ENCODE measurements around the gene CENPA.

CENPA gene

GRCh38 chr2:26752656-26753055 is 33.2 kb upstream of the CENPA start:
- TF ChIP-seq, protein P1, sequence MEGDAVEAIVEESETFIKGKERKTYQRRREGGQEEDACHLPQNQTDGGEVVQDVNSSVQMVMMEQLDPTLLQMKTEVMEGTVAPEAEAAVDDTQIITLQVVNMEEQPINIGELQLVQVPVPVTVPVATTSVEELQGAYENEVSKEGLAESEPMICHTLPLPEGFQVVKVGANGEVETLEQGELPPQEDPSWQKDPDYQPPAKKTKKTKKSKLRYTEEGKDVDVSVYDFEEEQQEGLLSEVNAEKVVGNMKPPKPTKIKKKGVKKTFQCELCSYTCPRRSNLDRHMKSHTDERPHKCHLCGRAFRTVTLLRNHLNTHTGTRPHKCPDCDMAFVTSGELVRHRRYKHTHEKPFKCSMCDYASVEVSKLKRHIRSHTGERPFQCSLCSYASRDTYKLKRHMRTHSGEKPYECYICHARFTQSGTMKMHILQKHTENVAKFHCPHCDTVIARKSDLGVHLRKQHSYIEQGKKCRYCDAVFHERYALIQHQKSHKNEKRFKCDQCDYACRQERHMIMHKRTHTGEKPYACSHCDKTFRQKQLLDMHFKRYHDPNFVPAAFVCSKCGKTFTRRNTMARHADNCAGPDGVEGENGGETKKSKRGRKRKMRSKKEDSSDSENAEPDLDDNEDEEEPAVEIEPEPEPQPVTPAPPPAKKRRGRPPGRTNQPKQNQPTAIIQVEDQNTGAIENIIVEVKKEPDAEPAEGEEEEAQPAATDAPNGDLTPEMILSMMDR (IDR thresholded peaks at IDR 0.05; ENCODE audit: low read depth, low read length, missing control alignments) = no peak
- in situ Hi-C loops (cut with HindIII; ENCODE audit: low sequenced_read_pairs) = no loop called here
- no peak for DNase-seq (ENCODE audit: low read depth)
- H3K4me3 ChIP-seq (ENCODE audit: low read depth, low read length) = no peak overlapping the region

- no peak for DNase-seq (ENCODE audit: low read depth)
Measured at GRCh38 chr2:26754539-26754938, 31.3 kb upstream of the CENPA start.

DNA sequence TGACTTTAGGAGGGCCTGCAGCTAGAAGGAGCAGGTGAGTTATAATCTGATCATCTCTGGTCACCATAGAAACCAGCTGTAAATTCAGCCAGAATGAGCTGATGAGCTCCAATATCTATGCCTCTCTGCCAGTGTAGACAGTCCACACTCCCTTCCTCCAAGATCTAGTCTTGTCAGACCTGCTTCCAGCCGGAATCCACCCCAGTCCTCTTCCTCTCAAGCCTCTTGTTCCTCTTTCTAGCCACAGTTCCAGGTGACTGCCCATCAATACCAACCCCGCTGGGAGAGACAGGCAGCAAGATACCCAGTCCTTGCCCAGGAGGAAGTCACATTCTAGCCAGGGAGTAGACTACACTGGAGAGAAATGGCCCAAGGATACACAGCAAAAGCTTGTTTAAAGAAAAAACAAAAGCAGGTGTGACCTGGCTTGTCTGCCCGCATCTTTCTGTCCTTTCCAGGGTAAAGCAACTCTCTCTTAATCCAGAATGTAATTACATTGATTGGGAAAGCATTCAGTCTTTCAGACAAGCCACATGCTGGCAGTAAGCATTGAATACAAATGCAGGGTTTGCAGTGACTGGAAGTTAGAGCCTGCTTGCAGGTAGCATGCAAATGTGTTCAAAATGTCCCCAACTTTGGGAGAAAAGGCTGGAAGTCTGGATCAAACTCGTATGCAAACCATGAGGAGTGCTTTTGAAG is 30.7 kb upstream of the CENPA start:
- no peak for DNase-seq (ENCODE audit: low read depth)
- in situ Hi-C loops (cut with HindIII; ENCODE audit: low sequenced_read_pairs) = no loop called here
- TF ChIP-seq, protein P1 (IDR thresholded peaks at IDR 0.05; ENCODE audit: low read depth, low read length, missing control alignments) = no peak

More at GRCh38 chr2:26754539-26754938, 31.3 kb upstream of the CENPA start:
- TF ChIP-seq, protein P1 (IDR thresholded peaks at IDR 0.05; ENCODE audit: low read depth, low read length, missing control alignments) = no peak
- no peak overlapping the region for H3K4me3 ChIP-seq (ENCODE audit: low read depth, low read length)
- in situ Hi-C loops (cut with HindIII; ENCODE audit: low sequenced_read_pairs) = no loop called here

GRCh38 chr2:26756337-26756736 is 29.5 kb upstream of the CENPA start:
- in situ Hi-C loops (cut with HindIII; ENCODE audit: low sequenced_read_pairs) = no loop called here
- H3K4me3 ChIP-seq (ENCODE audit: low read depth, low read length) = no peak overlapping the region
- TF ChIP-seq, protein P1 (IDR thresholded peaks at IDR 0.05; ENCODE audit: low read depth, low read length, missing control alignments) = no peak
- no peak for DNase-seq (ENCODE audit: low read depth)

More for the DNA sequence above, 30.7 kb upstream of the CENPA start:
- no peak overlapping the region for H3K4me3 ChIP-seq (ENCODE audit: low read depth, low read length)

GRCh38 chr2:26757873-26758789 is 27.7 kb upstream of the CENPA start:
- H3K4me3 ChIP-seq (ENCODE audit: low read depth, low read length) = no peak overlapping the region
- TF ChIP-seq, protein P1 (IDR thresholded peaks at IDR 0.05; ENCODE audit: low read depth, low read length, missing control alignments) = no peak
- in situ Hi-C loops (cut with HindIII; ENCODE audit: low sequenced_read_pairs) = no loop called here
- peak; percentile 99 for DNase-seq (ENCODE audit: low read depth)

- TF ChIP-seq, protein P1 (IDR thresholded peaks at IDR 0.05; ENCODE audit: low read depth, low read length, missing control alignments) = no peak
- DNase-seq (ENCODE audit: low read depth) = no peak
- H3K4me3 ChIP-seq (ENCODE audit: low read depth, low read length) = no peak overlapping the region
- in situ Hi-C loops (cut with HindIII; ENCODE audit: low sequenced_read_pairs) = no loop called here
Measured at GRCh38 chr2:26758790-26759321, 27.0 kb upstream of the CENPA start.

All from astrocyte of the cerebellum (primary cell).